C1 segment of cervical spinal cord (tissue), 14 donors: ENCODE data around the gene CAMTA1.
A peak's percentile ranks its signal among the peaks of the same experiment; 100 is the strongest.

Source experiments
- DNase-seq, 14 donors: peaks; one replicate each; lab custom pipeline; 2025; lab: John Stamatoyannopoulos, UW

The CAMTA1 gene

DNA sequence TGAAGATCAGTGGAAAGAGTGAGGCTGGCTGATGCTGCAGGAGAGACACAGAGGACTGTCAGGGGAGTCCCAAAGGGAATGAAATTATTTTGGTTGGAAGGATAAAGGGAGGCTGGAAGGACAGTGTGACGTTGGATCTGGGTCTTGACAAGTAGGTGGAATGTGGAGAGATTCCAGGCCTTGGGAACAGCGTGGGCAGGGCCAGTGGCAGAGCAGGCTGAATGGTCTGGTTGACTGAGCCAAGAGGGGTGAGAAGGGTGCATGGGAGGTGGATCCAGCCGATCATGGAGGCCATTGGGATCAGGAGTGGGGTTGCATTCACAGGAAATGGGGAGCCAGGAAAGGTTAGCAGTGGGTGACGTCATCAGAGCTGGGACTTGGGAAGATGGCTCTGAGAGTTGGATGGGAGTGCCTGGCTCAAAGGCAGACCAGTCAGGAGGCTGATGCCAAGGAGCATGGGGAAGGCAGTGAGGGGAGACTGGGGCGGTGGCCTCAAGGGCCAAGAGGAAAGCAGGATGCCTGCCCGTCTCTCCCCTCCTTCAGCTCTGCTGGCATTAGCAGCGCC is 839.6 kb downstream of the CAMTA1 start:
- DNase-seq = no peak

DNA sequence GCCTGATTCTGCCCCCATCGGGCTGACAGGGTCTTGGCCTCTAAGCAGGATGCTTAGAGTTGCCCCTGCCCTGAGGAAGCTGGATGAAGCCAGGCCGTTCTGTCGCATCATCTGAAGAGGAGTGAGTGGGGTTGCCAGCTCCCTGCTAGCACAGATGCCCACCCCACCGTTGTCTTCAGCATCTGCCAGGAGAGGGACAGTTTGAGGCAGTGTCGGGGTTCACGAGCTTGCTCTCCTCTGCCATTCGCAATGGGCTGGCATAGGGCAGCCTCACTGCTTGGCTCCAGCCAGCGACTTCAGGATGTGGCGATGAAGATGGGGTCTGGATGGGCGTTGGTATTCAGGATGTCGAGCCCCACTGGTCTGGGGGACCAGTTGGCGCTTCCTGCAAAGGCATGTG is 840.1 kb downstream of the CAMTA1 start:
- DNase-seq = no peak

DNA sequence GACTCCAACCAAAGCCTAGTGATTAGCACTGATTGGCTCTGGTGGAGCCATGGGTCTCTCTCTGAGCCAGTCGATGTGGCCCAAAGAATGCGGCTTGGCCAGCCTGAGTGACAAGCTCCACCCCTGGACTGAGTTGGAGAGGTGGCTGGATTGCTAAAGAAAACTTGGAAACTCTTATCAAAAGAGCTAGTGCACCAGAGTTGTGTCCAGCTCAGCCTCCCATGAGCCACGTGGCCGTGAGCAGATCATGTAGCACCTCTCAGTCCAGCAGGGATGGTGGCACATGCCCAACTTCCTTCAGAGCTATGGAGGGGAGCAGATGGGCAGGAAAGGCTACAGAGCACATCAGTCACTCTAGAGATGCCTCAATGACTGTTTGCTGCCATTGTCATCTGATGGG is 843.0 kb downstream of the CAMTA1 start:
- no peak for DNase-seq

DNA sequence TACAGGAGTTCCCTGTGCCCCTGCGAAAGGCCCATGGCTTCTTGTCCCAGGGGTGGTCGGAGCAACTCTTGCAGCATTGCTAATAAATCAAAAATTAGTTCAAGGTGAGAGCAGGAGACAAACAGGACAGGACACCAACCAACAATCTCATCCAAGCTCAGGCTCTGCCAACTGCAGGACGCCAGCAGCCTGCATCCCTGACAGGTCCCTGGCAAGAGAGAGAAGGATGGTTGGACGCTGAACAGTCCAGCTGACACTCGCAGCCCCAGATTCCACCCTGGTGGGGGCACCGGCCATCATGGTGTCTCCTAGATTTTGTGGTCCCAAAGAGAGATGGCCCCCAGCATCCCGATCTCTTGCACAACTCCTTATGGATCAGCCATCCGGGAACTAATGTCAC is 843.8 kb downstream of the CAMTA1 start:
- peak in 1 of 14 donors; percentile 85 for DNase-seq

DNA sequence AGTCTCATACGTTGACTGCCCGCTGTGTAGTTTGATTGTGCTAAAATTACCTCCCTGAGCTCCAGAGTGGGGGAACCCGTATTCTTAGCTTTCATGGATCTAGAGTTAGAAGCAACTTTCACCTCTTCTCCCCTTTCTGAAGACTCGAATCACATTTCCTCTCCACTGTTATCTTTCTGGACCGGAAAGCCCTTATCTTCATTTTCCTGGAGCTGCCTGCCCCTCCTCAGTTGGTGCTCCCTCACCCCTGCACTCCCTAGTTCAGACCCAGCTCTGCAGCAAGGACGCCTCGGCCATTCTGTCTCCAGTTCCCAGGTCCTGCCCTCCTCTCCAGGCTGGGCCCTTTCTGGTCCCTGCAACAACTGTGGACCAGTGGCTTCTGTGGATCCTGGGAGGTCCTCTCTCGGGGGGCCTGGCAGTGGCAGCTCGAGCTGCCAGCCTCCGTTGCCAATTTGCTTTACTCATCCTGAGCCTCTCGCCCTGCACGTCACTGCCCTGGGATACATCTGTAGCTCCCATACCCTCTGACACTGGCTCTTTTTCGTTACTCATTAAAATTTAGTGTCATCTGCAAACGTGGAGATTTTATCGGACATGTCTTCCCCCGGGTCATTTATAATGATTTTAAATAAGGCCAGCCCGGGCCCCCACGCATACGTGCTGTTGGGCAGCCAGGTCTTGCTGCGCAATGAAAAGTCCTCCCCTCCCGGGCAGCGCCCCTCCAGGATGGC is 844.4 kb downstream of the CAMTA1 start:
- DNase-seq = no peak

DNA sequence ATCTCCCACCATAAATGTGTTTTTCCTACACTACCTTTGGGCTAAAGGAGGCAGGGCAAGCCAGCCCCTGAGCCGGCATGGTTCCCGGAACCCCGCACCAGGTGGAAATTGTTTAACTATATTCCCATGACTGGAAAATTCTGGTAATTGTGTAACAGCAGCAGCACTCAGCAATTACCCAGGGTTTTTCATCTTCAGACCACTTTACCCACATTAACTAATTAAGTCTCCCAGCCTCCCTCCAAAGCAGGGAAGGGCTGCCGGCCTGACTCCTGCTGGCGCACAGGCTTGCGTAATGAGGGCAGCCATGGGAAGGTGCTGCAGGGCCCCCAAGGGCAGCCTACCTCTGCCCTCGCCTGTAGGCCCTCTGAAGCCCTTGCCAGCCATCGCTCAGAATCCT is 845.1 kb downstream of the CAMTA1 start:
- DNase-seq = no peak

DNA sequence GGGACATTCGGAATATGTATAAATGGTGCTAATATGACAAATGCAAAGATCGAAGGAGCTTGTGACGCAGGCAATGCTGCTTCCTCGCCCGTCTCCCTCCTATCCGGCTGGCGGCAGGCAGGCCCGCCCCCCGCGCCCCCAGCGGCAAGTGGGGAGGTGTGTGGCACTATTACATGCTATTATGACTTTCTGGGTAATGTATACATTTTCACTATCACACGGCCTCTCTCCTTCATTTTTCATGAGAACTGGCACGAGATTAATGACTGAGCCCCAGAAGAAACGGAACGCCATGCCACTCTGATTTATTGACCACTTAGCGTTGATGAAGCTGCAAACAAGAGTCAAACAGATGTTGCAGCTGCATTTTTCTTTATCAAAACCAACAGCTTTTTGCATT is 846.9 kb downstream of the CAMTA1 start:
- DNase-seq = no peak

DNA sequence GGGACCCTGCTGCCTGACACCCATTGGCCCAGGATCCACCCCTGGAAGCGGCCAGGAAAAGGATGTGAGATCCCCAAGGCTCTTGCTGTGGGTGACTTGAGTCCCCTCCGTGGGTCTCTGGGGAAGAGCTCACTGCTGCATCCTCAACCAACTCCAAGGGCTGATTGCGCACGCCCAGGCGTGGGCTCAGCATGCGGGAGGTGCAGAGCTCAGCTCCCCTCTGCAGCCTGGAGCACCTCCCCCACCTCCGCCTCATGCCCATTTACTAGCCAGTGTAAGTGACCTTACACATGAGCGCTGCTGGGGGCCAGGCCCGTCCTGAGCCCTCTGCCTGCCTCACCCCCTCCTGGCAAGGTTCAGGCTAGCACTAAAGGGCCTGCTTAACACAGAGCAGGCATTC is 847.4 kb downstream of the CAMTA1 start:
- DNase-seq = no peak

DNA sequence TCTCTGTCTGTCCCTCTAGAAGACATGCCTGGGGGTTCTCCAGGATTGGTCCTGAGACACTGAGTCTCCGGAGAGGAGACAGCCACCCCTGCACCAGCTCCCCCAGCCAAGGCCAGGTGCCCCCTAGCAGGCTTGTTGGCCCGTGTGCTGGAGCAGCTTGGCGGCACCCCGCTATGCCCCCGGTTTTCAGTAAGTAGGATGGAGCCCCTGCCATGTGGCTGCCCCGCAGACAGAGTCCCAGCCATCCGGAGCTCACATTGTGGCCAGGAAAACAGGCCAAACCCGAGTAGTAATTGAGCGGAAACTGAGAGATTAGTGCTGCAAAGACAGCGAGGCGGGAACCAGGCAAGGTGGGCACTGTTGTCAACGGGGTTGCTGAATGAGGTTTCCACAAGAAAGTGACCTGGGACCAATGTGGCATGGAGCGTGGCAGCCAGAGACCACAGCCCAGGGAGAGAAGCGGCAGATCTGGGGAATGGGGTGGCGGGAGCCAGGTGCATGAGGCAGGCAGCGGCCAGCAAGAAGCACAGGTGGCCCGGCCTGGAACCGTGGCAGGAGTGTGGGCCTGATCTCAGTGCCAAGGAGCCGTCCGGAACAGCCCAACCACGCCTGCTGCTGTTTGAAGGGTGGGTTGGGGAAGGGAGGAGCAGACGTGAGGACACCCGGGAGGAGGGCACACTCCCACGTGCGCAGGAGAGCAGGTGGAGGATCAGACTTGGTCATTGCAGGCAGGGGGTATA is 848.4 kb downstream of the CAMTA1 start:
- peak in 1 of 14 donors; percentile 93 for DNase-seq

DNA sequence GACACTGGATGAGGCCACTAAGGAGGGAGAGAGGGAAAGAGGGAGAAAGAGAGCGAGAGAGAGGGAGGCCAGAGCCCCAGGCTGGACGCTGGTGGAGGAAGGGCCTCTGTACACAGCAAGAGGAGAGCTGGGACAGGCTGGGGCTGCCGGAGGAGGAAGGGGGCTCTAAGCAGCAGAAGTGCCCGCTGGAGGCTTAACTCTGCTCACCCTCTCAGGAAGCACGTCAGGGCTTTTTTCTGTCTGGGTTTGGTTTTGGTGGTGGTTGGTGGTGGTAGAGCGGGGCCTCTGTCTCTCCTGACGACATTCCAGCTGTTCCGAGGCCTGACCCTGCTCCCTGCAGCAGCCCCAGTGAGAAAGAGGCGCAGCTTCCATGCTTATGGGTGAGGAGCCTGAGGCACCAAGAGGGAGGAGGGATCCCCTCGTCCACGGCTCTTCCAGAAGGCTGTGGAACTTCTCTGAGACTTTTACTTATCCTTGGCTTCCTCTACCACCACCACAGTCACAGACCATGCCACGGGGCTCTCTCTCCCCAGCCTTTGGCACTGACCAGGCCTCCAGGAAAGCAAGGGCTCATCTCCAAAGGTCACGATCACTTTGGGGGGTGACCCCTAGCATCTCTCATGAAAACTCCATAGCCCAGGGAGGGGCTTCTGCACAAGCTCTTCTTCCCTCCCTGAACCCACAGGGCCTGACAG is 849.4 kb downstream of the CAMTA1 start:
- no peak for DNase-seq

DNA sequence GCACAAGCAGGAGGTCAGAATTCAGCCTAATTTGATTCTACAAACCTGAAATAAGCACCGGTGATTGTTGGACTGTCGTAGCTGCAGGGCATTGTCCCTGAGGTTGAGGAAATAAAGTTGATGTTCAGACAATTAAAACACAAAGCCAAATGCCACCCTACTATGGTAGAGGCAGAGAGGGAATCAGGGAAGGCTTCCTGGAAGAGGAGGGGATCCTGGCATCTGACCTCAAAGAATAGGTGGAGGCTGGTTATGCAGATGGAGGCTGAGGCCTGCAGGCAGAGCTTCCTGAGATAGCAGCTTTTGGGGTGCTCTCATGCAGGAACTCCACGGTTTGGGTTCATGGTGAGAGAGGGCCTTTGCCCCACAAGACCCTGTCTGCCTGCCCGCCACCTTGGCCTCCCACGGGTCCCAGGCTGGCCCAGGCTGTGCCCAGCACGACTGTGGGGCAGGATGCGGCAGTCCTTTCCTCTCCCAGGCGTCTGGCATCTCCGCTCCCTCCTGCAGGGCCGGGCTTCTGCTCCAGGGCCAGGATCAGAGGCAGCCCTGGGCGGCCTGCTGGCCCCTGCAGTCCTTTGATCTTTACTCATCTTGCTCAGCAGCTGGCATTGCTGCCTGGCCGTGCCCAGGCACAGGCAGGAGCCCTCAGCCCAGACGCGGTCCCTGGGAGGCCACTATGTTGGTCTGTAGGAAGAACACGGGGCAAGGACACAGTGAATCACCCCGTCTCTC is 851.7 kb downstream of the CAMTA1 start:
- peak in 1 of 14 donors; percentile 79 for DNase-seq

DNA sequence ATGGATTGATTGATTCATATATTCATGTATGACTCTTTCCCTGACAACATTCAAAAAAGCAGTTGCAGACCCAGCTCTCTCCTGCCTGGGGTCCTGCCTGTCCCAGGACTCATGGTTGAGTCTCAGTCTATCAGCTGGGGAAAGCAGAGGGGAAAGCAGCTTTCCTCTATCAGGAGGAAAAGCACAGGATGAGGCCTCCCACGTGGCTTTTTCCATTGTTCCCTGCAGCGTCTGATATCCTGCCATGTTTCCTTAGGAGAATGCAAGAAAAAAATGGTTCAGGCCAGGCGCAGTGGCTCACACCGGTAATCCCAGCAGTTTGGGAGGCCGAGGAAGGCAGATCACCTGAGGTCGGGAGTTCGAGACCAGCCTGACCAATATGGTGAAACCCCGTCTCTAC is 852.8 kb downstream of the CAMTA1 start:
- DNase-seq = no peak

DNA sequence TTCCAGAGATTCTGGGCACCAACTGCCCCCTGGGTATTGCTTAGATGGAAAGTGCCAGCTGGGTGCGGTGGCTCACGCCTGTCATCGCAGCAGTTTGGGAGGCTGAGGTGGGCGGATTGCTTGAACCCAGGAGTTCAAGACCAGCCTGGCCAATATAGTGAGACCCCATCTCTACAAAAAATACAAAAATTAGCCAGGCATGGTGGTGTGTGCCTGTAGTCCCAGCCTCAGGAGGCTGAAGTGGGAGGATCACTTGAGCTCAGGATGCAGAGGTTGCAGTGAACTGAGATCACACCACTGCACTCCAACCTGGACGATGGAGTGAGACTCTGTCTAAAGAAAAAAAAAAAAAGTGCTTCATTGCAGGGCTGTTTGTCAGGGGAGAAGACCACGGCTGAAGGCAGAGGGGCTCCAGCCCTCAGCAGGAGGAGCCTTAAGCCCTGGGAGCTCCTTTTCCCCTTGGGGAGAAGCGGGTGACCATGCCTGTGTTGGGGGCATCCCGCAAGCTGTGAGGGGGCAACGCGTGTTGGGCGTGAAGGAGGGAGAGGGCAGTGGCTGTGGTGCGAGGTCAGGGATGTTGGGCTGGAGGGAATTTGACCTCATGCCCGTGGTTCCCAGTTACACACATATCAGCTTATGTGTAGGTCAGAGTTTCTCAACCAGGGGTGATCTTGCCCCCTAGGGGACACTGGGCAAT is 854.3 kb downstream of the CAMTA1 start:
- DNase-seq = no peak

DNA sequence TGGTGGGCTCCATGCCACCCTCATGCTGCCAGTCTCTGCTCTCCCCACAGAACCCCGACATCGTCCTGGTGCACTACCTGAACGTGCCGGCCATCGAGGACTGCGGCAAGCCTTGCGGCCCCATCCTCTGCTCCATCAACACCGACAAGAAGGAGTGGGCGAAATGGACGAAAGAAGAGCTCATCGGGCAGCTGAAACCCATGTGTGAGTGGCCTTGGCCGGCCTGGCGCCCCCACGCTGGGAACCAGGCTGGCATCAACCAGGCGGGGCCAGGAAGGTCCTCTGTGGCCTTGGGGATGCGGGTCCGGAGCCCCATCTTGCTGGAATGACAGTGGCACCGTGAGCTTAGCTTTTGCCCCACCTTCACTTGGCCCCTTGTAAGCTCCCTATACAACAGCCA is 855.1 kb downstream of the CAMTA1 start:
- peak in 1 of 14 donors; percentile 11 for DNase-seq

DNA sequence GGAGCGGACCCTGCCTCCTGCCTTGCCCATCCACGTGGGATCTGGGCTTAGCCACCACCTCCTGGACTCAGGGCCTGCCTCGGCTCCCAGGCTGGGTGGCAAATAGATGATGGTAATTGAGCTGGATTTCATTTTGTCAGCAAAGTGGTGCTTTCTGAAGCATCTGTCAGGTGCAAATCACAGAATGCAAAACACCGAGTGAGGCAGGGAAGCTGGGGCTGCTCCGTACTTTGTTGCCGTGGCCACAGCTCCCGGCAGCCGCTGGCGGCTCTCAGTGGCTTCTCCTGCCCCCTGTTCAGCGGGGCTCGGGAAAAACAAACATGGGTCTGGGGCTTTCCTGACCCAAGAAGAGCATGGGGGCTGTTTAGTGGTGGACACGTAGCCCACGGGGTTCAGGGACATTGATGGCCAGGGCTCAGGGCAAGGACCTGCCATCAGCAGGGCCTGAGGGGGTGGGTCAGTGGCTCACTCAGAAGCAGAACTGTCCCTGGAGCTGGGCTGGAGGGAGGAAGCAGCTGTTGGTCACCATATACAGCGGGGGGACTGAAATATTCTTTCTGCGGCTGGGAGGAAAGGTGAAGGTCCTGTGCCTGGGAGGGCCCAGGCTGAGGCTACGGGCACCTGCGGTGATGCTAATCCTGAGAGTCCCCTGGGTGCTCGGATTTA is 855.8 kb downstream of the CAMTA1 start:
- no peak for DNase-seq

DNA sequence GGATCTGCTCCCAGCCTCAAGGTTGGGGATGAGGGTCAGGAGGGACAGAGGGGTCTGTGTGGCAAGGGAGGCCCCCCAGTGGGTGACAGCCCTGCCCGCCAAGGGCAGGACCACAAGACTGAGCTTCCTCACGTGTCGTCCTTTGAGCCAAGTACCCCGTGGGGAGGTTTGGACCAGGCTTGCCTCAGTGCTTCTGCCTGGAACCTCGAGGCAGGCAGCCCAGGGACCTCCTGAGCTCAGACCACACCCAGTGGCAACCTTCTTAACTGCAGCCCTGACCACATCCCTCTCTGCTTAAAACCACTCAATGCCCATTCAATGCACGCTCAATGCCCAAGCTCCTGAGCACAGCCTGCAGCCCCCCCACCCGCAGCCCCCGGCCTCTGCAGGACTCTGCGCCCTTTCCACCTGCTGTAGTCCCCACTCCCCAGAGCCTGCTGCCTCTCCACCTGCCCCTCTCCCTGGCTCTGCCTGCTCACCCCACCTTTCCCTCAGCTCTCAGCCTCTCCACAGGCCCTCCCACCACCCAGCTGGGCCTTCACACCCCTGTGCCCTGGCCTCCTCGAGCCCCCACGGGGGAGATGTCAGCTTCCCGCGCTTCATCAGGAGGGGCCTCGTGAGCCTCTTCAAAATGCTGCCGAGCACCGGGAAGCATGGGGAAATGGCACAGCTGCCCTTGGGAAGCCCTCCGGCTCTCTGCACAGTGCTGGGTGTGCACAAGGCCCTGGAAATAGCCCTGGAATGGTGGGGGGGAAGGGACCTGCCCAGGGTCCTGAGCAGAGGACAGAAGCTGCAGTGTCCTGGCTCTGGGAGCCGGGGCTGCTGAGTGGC is 856.5 kb downstream of the CAMTA1 start:
- no peak for DNase-seq

DNA sequence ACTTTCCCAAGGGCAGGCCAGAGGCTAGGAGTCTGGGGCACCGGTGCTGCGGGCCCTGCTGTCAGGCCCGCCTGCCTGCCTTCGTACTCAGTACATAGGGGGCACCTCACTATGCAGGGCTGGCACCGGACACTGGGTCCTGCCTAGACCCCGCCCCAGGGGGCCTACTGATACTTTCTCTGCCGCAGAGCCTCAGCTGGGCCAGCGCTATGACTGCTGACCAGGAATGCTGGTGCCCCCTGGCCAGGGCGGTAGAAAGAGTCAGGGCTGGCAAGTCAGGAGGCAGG is 857.1 kb downstream of the CAMTA1 start:
- no peak for DNase-seq

DNA sequence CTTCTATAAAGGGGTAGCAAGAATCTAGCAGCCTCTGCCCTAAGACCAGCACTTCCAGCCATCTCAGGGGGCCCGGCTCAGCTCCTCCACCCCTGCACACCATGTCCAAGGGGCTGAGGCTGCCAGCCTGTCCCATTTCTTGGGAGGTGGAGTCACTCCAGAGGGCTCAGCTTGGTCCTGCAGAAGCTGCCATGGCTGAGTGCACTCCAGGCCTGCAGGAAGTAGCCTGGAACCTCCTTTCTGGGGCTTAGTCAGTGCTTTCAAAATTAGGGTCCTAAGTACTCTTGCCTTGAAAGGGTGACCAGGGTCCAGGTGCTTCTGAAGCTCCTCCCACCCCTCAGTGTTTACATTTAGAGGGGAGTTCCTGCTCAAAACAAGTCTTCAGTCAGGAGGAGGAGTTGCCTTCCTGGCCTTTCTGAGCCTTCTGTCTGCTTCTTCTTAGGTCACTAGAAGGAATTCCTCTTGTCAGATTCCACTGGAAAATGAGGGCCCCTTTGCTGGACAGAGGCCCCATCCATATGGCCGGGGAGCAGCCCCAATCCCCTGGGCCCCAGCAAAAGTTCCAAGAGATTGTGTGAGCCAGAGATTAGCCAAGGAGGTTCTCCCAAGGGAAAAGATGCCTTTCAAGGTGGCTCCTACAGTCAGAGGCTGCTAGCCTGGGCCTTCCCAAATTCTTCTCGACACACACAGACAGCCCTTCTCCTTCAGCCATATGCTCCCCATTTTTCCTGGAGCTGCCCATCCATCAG is 857.7 kb downstream of the CAMTA1 start:
- no peak for DNase-seq

DNA sequence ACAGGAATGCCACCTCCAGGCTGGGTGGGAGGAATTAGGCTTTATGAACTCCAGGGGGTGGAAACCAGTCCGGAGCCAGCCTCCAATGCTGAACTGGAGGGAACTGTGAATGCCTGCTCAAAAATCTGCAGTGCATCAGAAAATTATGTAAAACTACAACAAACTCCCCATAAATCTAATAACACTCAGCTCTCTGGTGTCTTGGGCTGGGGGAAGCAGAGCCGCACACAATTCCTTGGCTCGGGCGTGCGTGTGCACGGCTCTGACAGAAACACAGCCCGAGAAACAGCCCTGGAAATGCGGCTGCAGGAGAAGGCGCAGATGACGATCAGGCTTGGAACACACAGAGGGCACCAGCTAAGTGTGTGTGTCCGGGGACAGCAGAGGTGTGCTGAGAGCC is 858.3 kb downstream of the CAMTA1 start:
- no peak for DNase-seq
